Keratinocyte (primary cell): ENCODE results near the gene CREB3. TPM values are rescaled to one million over a fixed set of nuclear protein-coding genes. Genes with fewer than 3 reads are reported as not detected.

ENCODE experiments used
- DNase-seq: peaks from one replicate; pipeline ENCODE4 v3.0.0-alpha.2; 2011; ENCODE audit warnings: low read depth, missing footprints, low spot score
- FAIRE-seq: peaks from 2 replicates; lab custom pipeline; 2011; peaks lifted over from hg19 to GRCh38; lab: Jason Lieb, UNC
- H2AFZ ChIP-seq: 2 replicates; pipeline ENCODE4 v1.6.0; 2012; ENCODE audit warnings: low read length, control low read depth, inconsistent platforms; ENCODE audit not compliant: control insufficient read depth
- H3K27ac ChIP-seq: 2 replicates; pipeline ENCODE4 v1.5.1; 2011; ENCODE audit warnings: low read length; ENCODE audit not compliant: control insufficient read depth, insufficient read depth
- H3K27me3 ChIP-seq: 3 replicates; pipeline ENCODE4 v1.6.0; 2011; ENCODE audit warnings: low read length; ENCODE audit not compliant: control insufficient read depth, insufficient read depth; ENCODE audit errors: extremely low read depth
- H3K36me3 ChIP-seq, 2 experiments: 2 replicates in 1 of 2; 3 replicates in 1 of 2; pipeline ENCODE4 v1.5.1; 2011; ENCODE audit warnings: low read length in 2 of 2, mild to moderate bottlenecking in 1 of 2; ENCODE audit not compliant: control insufficient read depth in 2 of 2, insufficient read depth in 2 of 2; ENCODE audit errors: extremely low read depth in 1 of 2
- H3K4me1 ChIP-seq: 3 replicates; pipeline ENCODE4 v1.5.1; 2011; ENCODE audit warnings: low read length; ENCODE audit not compliant: control insufficient read depth, insufficient read depth; ENCODE audit errors: extremely low read depth
- H3K4me2 ChIP-seq: 3 replicates; pipeline ENCODE4 v1.6.0; 2011; ENCODE audit warnings: low read depth, low read length; ENCODE audit not compliant: control insufficient read depth, insufficient read depth; ENCODE audit errors: extremely low read depth
- H3K4me3 ChIP-seq, 3 experiments: fragments of 200-600 bp in 1 of 3; sonication (generic) in 1 of 3; 2 replicates in 2 of 3; 3 replicates in 1 of 3; pipeline ENCODE4 v1.5.1; 2011 to 2016; ENCODE audit warnings: low read length in 3 of 3, mild to moderate bottlenecking in 3 of 3, control low read depth in 2 of 3, inconsistent platforms in 1 of 3, low read depth in 1 of 3, mixed read lengths in 1 of 3, mixed run types in 1 of 3, moderate library complexity in 1 of 3; ENCODE audit not compliant: control insufficient read depth in 2 of 3, insufficient read depth in 2 of 3; ENCODE audit errors: extremely low read depth in 1 of 3
- H3K79me2 ChIP-seq: 2 replicates; pipeline ENCODE4 v1.6.0; 2012; ENCODE audit warnings: low read length; ENCODE audit not compliant: control insufficient read depth, insufficient read depth
- H3K9ac ChIP-seq: 3 replicates; pipeline ENCODE4 v1.6.0; 2011; ENCODE audit warnings: low read length; ENCODE audit not compliant: control insufficient read depth, insufficient read depth; ENCODE audit errors: extremely low read depth
- H3K9me1 ChIP-seq: 3 replicates; pipeline ENCODE4 v1.6.0; 2011; ENCODE audit warnings: low read length; ENCODE audit not compliant: control insufficient read depth, insufficient read depth; ENCODE audit errors: extremely low read depth
- H3K9me3 ChIP-seq: 2 replicates; pipeline ENCODE4 v1.5.1; 2012; ENCODE audit warnings: low read depth, low read length; ENCODE audit not compliant: control insufficient read depth
- H4K20me1 ChIP-seq: 3 replicates; pipeline ENCODE4 v1.6.0; 2011; ENCODE audit warnings: low read length; ENCODE audit not compliant: control insufficient read depth, insufficient read depth; ENCODE audit errors: extremely low read depth
- CTCF ChIP-seq, 3 experiments: IDR thresholded peaks in 1 of 3; conservative IDR thresholded peaks in 1 of 3; optimal IDR thresholded peaks in 1 of 3; 2 replicates in 2 of 3; 3 replicates in 1 of 3; pipeline versions ENCODE3 to v1.5.1; 2011; ENCODE audit warnings: low read length in 3 of 3, mild to moderate bottlenecking in 3 of 3, moderate library complexity in 2 of 3, control low read depth in 1 of 3, inconsistent platforms in 1 of 3; ENCODE audit not compliant: insufficient read depth in 2 of 3; ENCODE audit errors: extremely low read depth in 1 of 3
- EZH2 ChIP-seq: IDR thresholded peaks from one replicate; pipeline ENCODE4 v1.6.1; 2012; ENCODE audit warnings: inconsistent platforms, mild to moderate bottlenecking, low read length, moderate library complexity
- dilution Hi-C: fragments of 300-500 bp; cut with MboI; formaldehyde crosslinking; loops from one replicate; pipeline ENCODE4 v1.7.0; 2020; ENCODE audit warnings: low sequenced_read_pairs; ENCODE audit not compliant: extremely low pct_ligation_motif_present
- polyA plus RNA-seq, 5 experiments: library from polyadenylated mRNA; depleted of rRNA in 3 of 5; stranded (reverse) in 3 of 5; stranded (forward) in 1 of 5; unstranded in 1 of 5; fragments of >200 nt; gene quantifications; 1 replicate in 1 of 5; 2 replicates in 3 of 5; 3 replicates in 1 of 5; pipeline versions ENCODE4 v1.2.1 to v1.2.3, GENCODE V29; 2011 to 2012; ENCODE audit warnings: missing spikeins in 2 of 5, low read depth in 1 of 5, low replicate concordance in 1 of 5

The CREB3 gene
- polyA plus RNA-seq, 1 donor (not counting 4 experiments of a cell fraction or from before 2014, with no cell fraction given), result 24.6 TPM

- Histone ChIP-seq H3K4me1 (peaks cover 16% of the 10 kb centered on the region), H2AFZ (peak within 1 kb of the TSS; percentile 60), H4K20me1 (no peaks in the 10 kb centered on the region), H3K27me3 (no peaks in the 10 kb centered on the region), H3K9ac (peak within 1 kb of the TSS; percentile 61), H3K36me3 (peaks cover 0 to 4% of the 10 kb centered on the region in 2 experiments), H3K79me2 (no peaks in the 10 kb centered on the region), H3K4me2 (peak within 1 kb of the TSS; percentile 73), H3K4me3 (peak within 1 kb of the TSS; percentile 50 to 72 (median 66)), H3K9me3 (no peaks in the 10 kb centered on the region), H3K27ac (peak within 1 kb of the TSS; percentile 59), H3K9me1 (no peaks in the 10 kb centered on the region)
- FAIRE-seq (no peak), DNase-seq (no peak)
- dilution Hi-C loops, result no loop called here
- TF ChIP-seq EZH2 (no peak), CTCF (optimal IDR thresholded peaks at IDR 0.05 in 1 of 3, IDR thresholded peaks at IDR 0.05 in 1 of 3, conservative IDR thresholded peaks at IDR 0.05 in 1 of 3; ENCODE audit: extremely low read depth in 1 of 3, insufficient read depth in 2 of 3, low read length in 3 of 3) (no peak)
Observed at GRCh38 chr9:35689542-35690293, 42.7 kb upstream of the CREB3 start, which contains the start of gene TPM2. Gene TPM2 (minus strand): TSS chr9:35689925. CDS start chr9:35689817, 108 bp downstream.

DNA sequence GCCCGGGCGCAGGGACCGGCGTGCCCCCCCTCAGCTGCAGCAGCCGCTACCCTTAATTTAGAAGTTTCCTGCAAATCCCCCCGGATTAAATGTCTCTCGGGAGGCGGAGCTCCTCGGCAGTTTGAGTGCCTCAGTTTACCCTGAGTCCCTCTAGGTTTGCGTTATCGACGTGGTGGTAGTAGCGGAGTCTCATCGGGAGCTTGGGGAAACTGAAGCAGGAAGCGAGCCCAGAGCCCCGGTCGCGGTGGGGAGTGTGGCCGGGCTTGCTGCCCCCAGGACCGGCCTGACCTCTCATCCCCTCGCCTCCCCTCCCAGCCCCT is 42.2 kb upstream of the CREB3 start:
- Histone ChIP-seq H4K20me1 (no peaks in the 10 kb centered on the region), H3K27ac (no peak overlapping the region), H3K9me1 (no peaks in the 10 kb centered on the region), H3K79me2 (no peaks in the 10 kb centered on the region), H2AFZ (peak overlapping the region; percentile 20), H3K4me2 (peak overlapping the region; percentile 67), H3K27me3 (no peaks in the 10 kb centered on the region), H3K9ac (peak overlapping the region; percentile 61), H3K4me1 (peaks cover 16% of the 10 kb centered on the region), H3K4me3 (peak overlapping the region; percentile 50 to 72 (median 66)), H3K36me3 (peaks cover 0 to 2% of the 10 kb centered on the region in 2 experiments), H3K9me3 (no peaks in the 10 kb centered on the region)
- dilution Hi-C loops, result no loop called here
- no peak for FAIRE-seq
- DNase-seq, result no peak
- TF ChIP-seq EZH2 (no peak), CTCF (optimal IDR thresholded peaks at IDR 0.05 in 1 of 3, IDR thresholded peaks at IDR 0.05 in 1 of 3, conservative IDR thresholded peaks at IDR 0.05 in 1 of 3; ENCODE audit: extremely low read depth in 1 of 3, insufficient read depth in 2 of 3, low read length in 3 of 3) (no peak)
